Neural cell (in vitro differentiated cells): ENCODE data around the gene CHST11. TPM values are rescaled to one million over a fixed set of nuclear protein-coding genes. Genes with fewer than 3 reads are reported as not detected.

Experiments used
- H2AFZ ChIP-seq: fragments of 200-600, 300-800 bp; sonication (generic), shearing (Covaris generic); 2 replicates; pipeline ENCODE4 v1.6.0; 2014; ENCODE audit warnings: low read depth, mild to moderate bottlenecking, antibody characterized with exemption, low read length, moderate library complexity
- H3F3A ChIP-seq: fragments of 200-600 bp; shearing (Covaris generic); 2 replicates; pipeline ENCODE4 v1.6.1; 2016; ENCODE audit warnings: mild to moderate bottlenecking, moderate library complexity, mixed read lengths, antibody characterized with exemption, low read length; ENCODE audit not compliant: insufficient read depth, poor library complexity, severe bottlenecking
- H3K27ac ChIP-seq: fragments of 200-600, 300-800 bp; sonication (generic), shearing (Covaris generic); 2 replicates; pipeline ENCODE4 v1.5.1; 2014; ENCODE audit warnings: mild to moderate bottlenecking, low read length, moderate library complexity
- H3K27me3 ChIP-seq: fragments of 300-800, 200-600 bp; sonication (generic), shearing (Covaris generic); 2 replicates; pipeline ENCODE4 v1.6.0; 2014; ENCODE audit warnings: mild to moderate bottlenecking, low read depth, low read length, moderate library complexity; ENCODE audit not compliant: insufficient read depth
- H3K36me3 ChIP-seq: fragments of 300-800, 200-600 bp; sonication (generic), shearing (Covaris generic); 2 replicates; pipeline ENCODE4 v1.5.1; 2014; ENCODE audit warnings: mild to moderate bottlenecking, antibody characterized with exemption, low read length, moderate library complexity; ENCODE audit not compliant: insufficient read depth
- H3K4me2 ChIP-seq: fragments of 300-800, 200-600 bp; sonication (generic), shearing (Covaris generic); 2 replicates; pipeline ENCODE4 v1.6.0; 2014; ENCODE audit warnings: mild to moderate bottlenecking, low read length
- H3K4me3 ChIP-seq: fragments of 300-800, 200-600 bp; sonication (generic), shearing (Covaris generic); 2 replicates; pipeline ENCODE4 v1.5.1; 2014; ENCODE audit warnings: mild to moderate bottlenecking, low read length, moderate library complexity
- H3K79me2 ChIP-seq: fragments of 200-600 bp; shearing (Covaris generic); replicated peaks from 2 replicates; pipeline ENCODE4 v1.6.0; 2014; ENCODE audit warnings: mild to moderate bottlenecking, low read length, moderate library complexity; ENCODE audit not compliant: insufficient read depth
- H3K9ac ChIP-seq: fragments of 300-800, 200-600 bp; sonication (generic), shearing (Covaris generic); 2 replicates; pipeline ENCODE4 v1.6.1; 2016; ENCODE audit warnings: mild to moderate bottlenecking, low read length, mixed read lengths
- H3K9me2 ChIP-seq: fragments of 200-600 bp; shearing (Covaris generic); 2 replicates; pipeline ENCODE4 v1.6.1; 2016; ENCODE audit warnings: mild to moderate bottlenecking, low read length, mixed read lengths; ENCODE audit not compliant: insufficient read depth
- H3K9me3 ChIP-seq: fragments of 200-600, 300-800 bp; sonication (generic), shearing (Covaris generic); 2 replicates; pipeline ENCODE4 v1.6.1; 2016; ENCODE audit warnings: mild to moderate bottlenecking, mixed run types, low read length, moderate library complexity, mixed read lengths
- H4K20me1 ChIP-seq: fragments of 200-600 bp; shearing (Covaris generic); 2 replicates; pipeline ENCODE4 v1.6.1; 2016; ENCODE audit warnings: mild to moderate bottlenecking, mixed run types; ENCODE audit not compliant: insufficient read depth
- CTCF ChIP-seq: fragments of 450-650 bp; IDR thresholded peaks from 2 replicates; pipeline ENCODE4 v1.5.1; 2014; ENCODE audit warnings: antibody characterized with exemption, mild to moderate bottlenecking, moderate library complexity; ENCODE audit not compliant: poor library complexity, severe bottlenecking
- EP300 ChIP-seq: fragments of 450-650 bp; conservative IDR thresholded peaks from 2 replicates; pipeline ENCODE4 v1.6.1; 2014; ENCODE audit warnings: antibody characterized with exemption, mild to moderate bottlenecking, moderate library complexity; ENCODE audit not compliant: poor library complexity, severe bottlenecking
- EZH2 ChIP-seq: fragments of 200-600, 300-800 bp; shearing (Covaris generic), sonication (generic); IDR thresholded peaks from 2 replicates; pipeline ENCODE4 v1.6.1; 2014; ENCODE audit warnings: antibody characterized with exemption, low read length, borderline replicate concordance, mild to moderate bottlenecking; ENCODE audit not compliant: insufficient read depth, poor library complexity, severe bottlenecking
- MXI1 ChIP-seq: fragments of 450-650 bp; conservative IDR thresholded peaks from 2 replicates; pipeline ENCODE4 v1.6.1; 2014; ENCODE audit warnings: antibody characterized with exemption, mild to moderate bottlenecking; ENCODE audit not compliant: poor library complexity, severe bottlenecking
- POLR2AphosphoS5 ChIP-seq: IDR thresholded peaks from 2 replicates; pipeline ENCODE4 v1.6.1; 2012
- RAD21 ChIP-seq: fragments of 450-650 bp; conservative IDR thresholded peaks from 2 replicates; pipeline ENCODE4 v1.6.1; 2014; ENCODE audit warnings: antibody characterized with exemption, mild to moderate bottlenecking, moderate library complexity
- REST ChIP-seq: IDR thresholded peaks from 2 replicates; pipeline ENCODE4 v1.6.1; 2012; ENCODE audit warnings: borderline replicate concordance
- SMC3 ChIP-seq: fragments of 450-650 bp; conservative IDR thresholded peaks from 2 replicates; pipeline ENCODE4 v1.6.1; 2014; ENCODE audit warnings: antibody characterized with exemption, mild to moderate bottlenecking, moderate library complexity; ENCODE audit not compliant: poor library complexity
- TAF1 ChIP-seq: IDR thresholded peaks from 2 replicates; pipeline ENCODE4 v1.6.1; 2012; ENCODE audit warnings: low read depth
- polyA plus RNA-seq: library from polyadenylated mRNA; depleted of rRNA; stranded (reverse); fragments of >200 nt; gene quantifications from 2 replicates; pipeline ENCODE4 v1.2.3, GENCODE V29; 2014

The CHST11 gene
- polyA plus RNA-seq, 1 donor from 2014 or later = 15.0 TPM

GRCh38 chr12:104535369-104535768 lies 78.6 kb downstream of the CHST11 start:
- Histone ChIP-seq H4K20me1 (no peaks in the 10 kb centered on the region), H3K27ac (no peak overlapping the region), H3K79me2 (no peaks in the 10 kb centered on the region), H3K27me3 (no peaks in the 10 kb centered on the region), H3F3A (no peaks in the 10 kb centered on the region), H3K9me3 (no peaks in the 10 kb centered on the region), H3K4me2 (no peak overlapping the region), H2AFZ (no peak overlapping the region), H3K9me2 (no peaks in the 10 kb centered on the region), H3K4me3 (no peak overlapping the region), H3K36me3 (no peaks in the 10 kb centered on the region), H3K9ac (no peak overlapping the region)
- TF ChIP-seq EZH2 = no peak
- no peak for TF ChIP-seq POLR2AphosphoS5
- TF ChIP-seq MXI1 = no peak
- no peak for TF ChIP-seq RAD21
- TF ChIP-seq TAF1 = no peak
- TF ChIP-seq EP300 = no peak

- no peak overlapping the region for H3K4me2 ChIP-seq
- no peak overlapping the region for H3K27ac ChIP-seq
- H3K36me3 ChIP-seq = no peaks in the 10 kb centered on the region
- H3K79me2 ChIP-seq = no peaks in the 10 kb centered on the region
- H4K20me1 ChIP-seq = no peaks in the 10 kb centered on the region
- no peaks in the 10 kb centered on the region for H3K9me2 ChIP-seq
- H3K9ac ChIP-seq = no peak overlapping the region
- H2AFZ ChIP-seq = no peak overlapping the region
- H3K27me3 ChIP-seq = no peaks in the 10 kb centered on the region
- no peak overlapping the region for H3K4me3 ChIP-seq
- H3K9me3 ChIP-seq = no peaks in the 10 kb centered on the region
- no peak for TF ChIP-seq EP300
- no peaks in the 10 kb centered on the region for H3F3A ChIP-seq
Observed at GRCh38 chr12:104536841-104537240, 80.1 kb downstream of the CHST11 start.

- no peak overlapping the region for H3K27ac ChIP-seq
- TF ChIP-seq EZH2 = no peak
- no peak for TF ChIP-seq TAF1
- TF ChIP-seq SMC3 = no peak
- TF ChIP-seq MXI1 = no peak
- TF ChIP-seq RAD21 = no peak
- no peak for TF ChIP-seq REST
- no peak for TF ChIP-seq POLR2AphosphoS5
- no peak for TF ChIP-seq CTCF
- TF ChIP-seq EP300 = no peak
Observed at GRCh38 chr12:104538056-104538455, 81.3 kb downstream of the CHST11 start.

More at GRCh38 chr12:104538056-104538455, 81.3 kb downstream of the CHST11 start:
- Histone ChIP-seq H4K20me1 (no peaks in the 10 kb centered on the region), H3K9ac (no peak overlapping the region), H3F3A (no peaks in the 10 kb centered on the region), H3K27me3 (no peaks in the 10 kb centered on the region), H3K4me2 (no peak overlapping the region), H3K9me3 (no peaks in the 10 kb centered on the region), H3K4me3 (no peak overlapping the region), H3K36me3 (no peaks in the 10 kb centered on the region), H3K9me2 (no peaks in the 10 kb centered on the region), H2AFZ (no peak overlapping the region), H3K79me2 (no peaks in the 10 kb centered on the region)
